Endothelial cell of umbilical vein (primary cell): ENCODE data around the gene PIMREG. TPM values are rescaled to one million over a fixed set of nuclear protein-coding genes. Genes with fewer than 3 reads are reported as not detected.

Experiments used
- BruUV-seq: library from RNA; stranded (reverse); fragments of 400-500 nt; replicated peaks from 2 replicates; lab custom pipeline; 2021; lab: Mats Ljungman, UMichigan
- CTCF ChIA-PET: fragments of 300-600, 350-600 bp; sonication (Branson Sonifier 250); formaldehyde crosslinking; loops from one replicate; lab custom pipeline; 2021; ENCODE audit warnings: antibody characterized with exemption, inconsistent platforms; lab: Charles Lee
- POLR2A ChIA-PET: fragments of 300-600, 350-600 bp; sonication (Branson Sonifier 250); formaldehyde crosslinking; loops from one replicate; lab custom pipeline; 2021; ENCODE audit warnings: antibody characterized with exemption, inconsistent platforms; lab: Charles Lee
- DNase-seq: peaks from one replicate; pipeline ENCODE4 v3.0.0-alpha.2; 2011; ENCODE audit warnings: low read depth, low spot score
- FAIRE-seq: peaks from 2 replicates; lab custom pipeline; 2011; peaks lifted over from hg19 to GRCh38; lab: Jason Lieb, UNC
- H2AFZ ChIP-seq: 2 replicates; pipeline ENCODE4 v1.6.0; 2012; ENCODE audit warnings: low read depth, low read length, control low read depth, inconsistent platforms
- H3K27ac ChIP-seq: 2 replicates; pipeline ENCODE4 v1.5.1; 2011; ENCODE audit warnings: low read depth, mild to moderate bottlenecking, control low read depth, low read length, moderate library complexity; ENCODE audit not compliant: insufficient read depth
- H3K27me3 ChIP-seq, 2 experiments: 2 replicates each; pipeline versions ENCODE4 v1.6.0 to v1.6.1; 2011; ENCODE audit warnings: low read length in 2 of 2, mixed read lengths in 1 of 2; ENCODE audit not compliant: control insufficient read depth in 2 of 2, insufficient read depth in 2 of 2
- H3K36me3 ChIP-seq, 2 experiments: 2 replicates in 1 of 2; 3 replicates in 1 of 2; pipeline ENCODE4 v1.5.1; 2011; ENCODE audit warnings: low read length in 2 of 2, mild to moderate bottlenecking in 1 of 2, moderate library complexity in 1 of 2; ENCODE audit not compliant: control insufficient read depth in 2 of 2, insufficient read depth in 2 of 2; ENCODE audit errors: extremely low read depth in 1 of 2
- H3K4me1 ChIP-seq: 3 replicates; pipeline ENCODE4 v1.5.1; 2011; ENCODE audit warnings: mild to moderate bottlenecking, low read length; ENCODE audit not compliant: control insufficient read depth, insufficient read depth; ENCODE audit errors: extremely low read depth
- H3K4me2 ChIP-seq: 2 replicates; pipeline ENCODE4 v1.6.1; 2011; ENCODE audit warnings: low read length, control low read depth, mixed read lengths; ENCODE audit not compliant: insufficient read depth
- H3K4me3 ChIP-seq, 3 experiments: fragments of 200-600 bp in 1 of 3; sonication (generic), shearing (Covaris generic) in 1 of 3; replicated peaks in 1 of 3; 2 replicates each; pipeline ENCODE4 v1.5.1; 2011 to 2016; ENCODE audit warnings: control low read depth in 3 of 3, low read length in 3 of 3, mild to moderate bottlenecking in 2 of 3, inconsistent platforms in 1 of 3, low read depth in 1 of 3, moderate library complexity in 1 of 3; ENCODE audit not compliant: insufficient read depth in 1 of 3
- H3K79me2 ChIP-seq: 2 replicates; pipeline ENCODE4 v1.6.0; 2012; ENCODE audit warnings: low read length, inconsistent platforms; ENCODE audit not compliant: control insufficient read depth, insufficient read depth
- H3K9ac ChIP-seq: replicated peaks from 2 replicates; pipeline ENCODE3; 2011; ENCODE audit warnings: low read length, control low read depth; ENCODE audit not compliant: insufficient read depth; ENCODE audit errors: extremely low read depth
- H3K9me1 ChIP-seq: replicated peaks from 3 replicates; pipeline ENCODE4 v1.6.0; 2011; ENCODE audit warnings: mild to moderate bottlenecking, low read length; ENCODE audit not compliant: control insufficient read depth, insufficient read depth; ENCODE audit errors: extremely low read depth
- H3K9me3 ChIP-seq: replicated peaks from 2 replicates; pipeline ENCODE4 v1.5.1; 2012; ENCODE audit warnings: low read length, inconsistent platforms; ENCODE audit not compliant: control insufficient read depth, insufficient read depth
- H4K20me1 ChIP-seq: replicated peaks from 2 replicates; pipeline ENCODE3; 2011; ENCODE audit warnings: mild to moderate bottlenecking, low read length; ENCODE audit not compliant: control insufficient read depth, insufficient read depth; ENCODE audit errors: extremely low read depth
- CTCF ChIP-seq, 2 donors: IDR thresholded peaks; 1 replicate in 1 of 2; 2 replicates in 1 of 2; pipeline ENCODE4 v1.5.1; 2011; ENCODE audit warnings: low read length in 2 of 2, mild to moderate bottlenecking in 2 of 2, moderate library complexity in 2 of 2, control low read depth in 1 of 2, inconsistent platforms in 1 of 2, low read depth in 1 of 2; ENCODE audit not compliant: insufficient read depth in 1 of 2; ENCODE audit errors: extremely low read depth in 1 of 2
- JUN ChIP-seq: IDR thresholded peaks from 2 replicates; pipeline ENCODE4 v1.6.1; 2011; ENCODE audit warnings: borderline replicate concordance, low read depth; ENCODE audit not compliant: insufficient read length, insufficient read depth
- MAX ChIP-seq: IDR thresholded peaks from 2 replicates; pipeline ENCODE4 v1.6.1; 2011; ENCODE audit not compliant: insufficient read depth, insufficient read length
- POLR2AphosphoS5 ChIP-seq: IDR thresholded peaks from 2 replicates; pipeline ENCODE4 v1.6.1; 2012; ENCODE audit warnings: low read depth, mild to moderate bottlenecking, control low read depth, low read length, moderate library complexity; ENCODE audit not compliant: insufficient read depth
- dilution Hi-C: fragments of 300-500 bp; cut with MboI; formaldehyde crosslinking; loops from one replicate; pipeline ENCODE4 v1.15.0; 2019; ENCODE audit warnings: low sequenced_read_pairs; ENCODE audit not compliant: extremely low pct_ligation_motif_present
- intact Hi-C: fragments of 100-400 bp; cut with micrococcal nuclease; formaldehyde crosslinking; loops from one replicate; pipeline ENCODE4 v1.10.0; 2022
- polyA plus RNA-seq, 4 experiments: library from polyadenylated mRNA; depleted of rRNA in 3 of 4; stranded (reverse) in 3 of 4; unstranded in 1 of 4; fragments of >200 nt; gene quantifications; 2 replicates each; pipeline versions ENCODE4 v1.2.1 to v1.2.3, GENCODE V29; 2011 to 2012; ENCODE audit warnings: missing spikeins in 1 of 4
- total RNA-seq: library from RNA; stranded (reverse); gene quantifications from 2 replicates; pipeline ENCODE4 v1.2.3, GENCODE V29; 2021

PIMREG gene
- total and polyA plus RNA-seq, 2 donors (not counting 3 experiments of a cell fraction or from before 2014, with no cell fraction given) = 26.3 to 37.7 TPM

GRCh38 chr17:6489016-6489550 is 44.8 kb downstream of the PIMREG start:
- Histone ChIP-seq H2AFZ (no peak overlapping the region), H4K20me1 (no peaks in the 10 kb centered on the region), H3K79me2 (no peaks in the 10 kb centered on the region), H3K27ac (no peak overlapping the region), H3K36me3 (no peaks in the 10 kb centered on the region), H3K9me1 (no peaks in the 10 kb centered on the region), H3K27me3 (no peaks in the 10 kb centered on the region), H3K4me3 (no peak overlapping the region), H3K4me1 (no peaks in the 10 kb centered on the region), H3K9me3 (no peaks in the 10 kb centered on the region), H3K4me2 (no peak overlapping the region), H3K9ac (no peak overlapping the region)
- no TSS peak for BruUV-seq
- CTCF ChIA-PET = interaction anchor here (0.6 to 1.7 kb wide), 3 partner anchors 16 to 92 kb away, joined by 3 to 7 read pairs (median 4); no protein-coding TSS in a partner anchor
- intact Hi-C loops = no loop called here
- no peak for TF ChIP-seq JUN
- TF ChIP-seq MAX = no peak
- no peak for TF ChIP-seq CTCF (IDR thresholded peaks at IDR 0.05; ENCODE audit: extremely low read depth in 1 of 2, insufficient read depth in 1 of 2, low read depth in 1 of 2, low read length in 2 of 2)
- no peak for TF ChIP-seq POLR2AphosphoS5
- FAIRE-seq = no peak
- no peak for DNase-seq
- dilution Hi-C loops = no loop called here
- POLR2A ChIA-PET = no interaction called here
